ENCODE measurements around the gene PTPN6.

PTPN6 gene

DNA sequence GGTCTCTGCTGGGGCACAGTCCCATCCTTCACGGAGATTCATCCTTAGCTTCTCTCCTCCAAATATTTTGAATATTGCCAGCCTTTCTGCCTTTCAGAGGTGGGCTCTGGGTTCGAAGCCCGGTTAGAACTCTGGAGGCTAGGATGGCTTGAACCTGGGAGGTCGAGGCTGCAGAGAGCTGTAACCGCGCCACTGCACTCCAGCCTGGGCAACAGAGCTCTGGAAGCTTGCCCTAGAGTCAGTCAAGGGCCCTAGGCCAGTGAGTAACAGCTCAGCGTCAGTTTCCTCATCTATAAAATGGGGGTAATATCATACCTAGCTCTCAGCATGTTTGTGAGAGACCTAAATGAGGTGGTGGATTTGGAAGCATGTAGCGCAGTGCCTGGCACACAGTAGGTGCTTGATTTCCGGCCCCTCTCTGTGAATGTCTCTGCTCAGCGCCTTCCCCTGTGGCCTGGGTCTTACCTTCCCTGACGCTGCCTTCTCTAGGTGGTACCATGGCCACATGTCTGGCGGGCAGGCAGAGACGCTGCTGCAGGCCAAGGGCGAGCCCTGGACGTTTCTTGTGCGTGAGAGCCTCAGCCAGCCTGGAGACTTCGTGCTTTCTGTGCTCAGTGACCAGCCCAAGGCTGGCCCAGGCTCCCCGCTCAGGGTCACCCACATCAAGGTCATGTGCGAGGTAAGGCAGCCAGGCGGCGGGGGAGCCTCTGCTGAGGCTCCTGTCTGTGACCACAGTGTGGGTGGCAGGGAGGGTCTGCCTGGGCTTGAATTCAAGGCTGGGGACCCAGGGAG, 3.4 kb downstream of the PTPN6 start:
- in situ Hi-C loops (cut with MboI; ENCODE audit: low sequenced_read_pairs): no loop called here

DNA sequence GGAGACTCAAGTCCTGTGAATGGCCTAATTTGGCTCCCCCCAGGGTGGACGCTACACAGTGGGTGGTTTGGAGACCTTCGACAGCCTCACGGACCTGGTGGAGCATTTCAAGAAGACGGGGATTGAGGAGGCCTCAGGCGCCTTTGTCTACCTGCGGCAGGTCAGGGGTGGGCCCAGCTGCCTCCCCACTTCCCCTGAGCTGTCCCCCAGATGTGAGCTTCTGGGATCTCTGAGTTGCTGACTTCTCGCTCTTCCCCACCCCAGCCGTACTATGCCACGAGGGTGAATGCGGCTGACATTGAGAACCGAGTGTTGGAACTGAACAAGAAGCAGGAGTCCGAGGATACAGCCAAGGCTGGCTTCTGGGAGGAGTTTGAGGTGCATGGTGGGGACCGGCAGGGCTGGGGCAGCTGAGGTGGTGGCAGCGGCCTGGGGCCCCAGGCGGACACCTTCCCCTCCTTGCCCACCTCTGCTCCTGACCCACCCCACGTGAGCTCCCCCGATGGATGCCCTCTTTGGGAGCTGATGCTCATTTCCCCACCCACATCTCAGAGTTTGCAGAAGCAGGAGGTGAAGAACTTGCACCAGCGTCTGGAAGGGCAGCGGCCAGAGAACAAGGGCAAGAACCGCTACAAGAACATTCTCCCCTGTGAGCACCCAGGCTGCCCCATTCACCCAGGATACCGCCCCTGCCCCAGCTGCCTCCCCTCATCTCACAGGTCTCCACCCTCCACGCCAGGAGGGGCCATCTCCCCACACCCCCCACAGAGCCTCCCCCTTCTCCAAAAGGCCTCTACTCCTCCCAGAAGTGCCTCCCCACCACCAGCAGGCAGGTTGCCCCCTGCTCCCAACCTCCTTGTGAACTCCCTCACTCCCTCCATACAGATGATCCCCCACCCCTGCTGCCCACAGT, 4.2 kb downstream of the PTPN6 start:
- in situ Hi-C loops (cut with MboI; ENCODE audit: low sequenced_read_pairs): no loop called here

DNA sequence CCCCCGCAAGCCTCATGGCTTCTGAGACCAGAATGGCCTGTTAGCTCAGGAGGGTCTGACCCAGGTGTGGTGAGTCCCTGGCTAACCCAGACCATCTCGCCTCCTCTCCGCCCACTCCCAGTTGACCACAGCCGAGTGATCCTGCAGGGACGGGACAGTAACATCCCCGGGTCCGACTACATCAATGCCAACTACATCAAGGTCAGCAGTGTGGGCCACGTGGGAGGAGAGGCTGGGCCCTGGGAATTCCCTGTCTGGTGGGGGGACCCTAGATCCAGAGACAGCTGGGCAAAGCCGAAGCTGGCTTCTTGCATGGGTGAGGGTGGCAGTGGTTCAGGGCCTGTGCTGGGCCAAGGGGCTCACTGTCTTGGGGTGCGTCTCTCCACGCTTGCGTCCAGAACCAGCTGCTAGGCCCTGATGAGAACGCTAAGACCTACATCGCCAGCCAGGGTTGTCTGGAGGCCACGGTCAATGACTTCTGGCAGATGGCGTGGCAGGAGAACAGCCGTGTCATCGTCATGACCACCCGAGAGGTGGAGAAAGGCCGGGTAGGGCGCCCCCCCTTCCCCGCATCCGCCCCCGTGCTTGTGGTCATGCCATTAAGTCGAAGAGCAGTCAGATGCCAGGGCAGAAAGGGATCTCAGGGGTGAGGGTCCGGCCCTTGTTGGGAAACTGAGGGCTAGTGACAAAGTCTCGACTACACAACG, 5.0 kb downstream of the PTPN6 start:
- in situ Hi-C loops (cut with MboI; ENCODE audit: low sequenced_read_pairs): no loop called here

DNA sequence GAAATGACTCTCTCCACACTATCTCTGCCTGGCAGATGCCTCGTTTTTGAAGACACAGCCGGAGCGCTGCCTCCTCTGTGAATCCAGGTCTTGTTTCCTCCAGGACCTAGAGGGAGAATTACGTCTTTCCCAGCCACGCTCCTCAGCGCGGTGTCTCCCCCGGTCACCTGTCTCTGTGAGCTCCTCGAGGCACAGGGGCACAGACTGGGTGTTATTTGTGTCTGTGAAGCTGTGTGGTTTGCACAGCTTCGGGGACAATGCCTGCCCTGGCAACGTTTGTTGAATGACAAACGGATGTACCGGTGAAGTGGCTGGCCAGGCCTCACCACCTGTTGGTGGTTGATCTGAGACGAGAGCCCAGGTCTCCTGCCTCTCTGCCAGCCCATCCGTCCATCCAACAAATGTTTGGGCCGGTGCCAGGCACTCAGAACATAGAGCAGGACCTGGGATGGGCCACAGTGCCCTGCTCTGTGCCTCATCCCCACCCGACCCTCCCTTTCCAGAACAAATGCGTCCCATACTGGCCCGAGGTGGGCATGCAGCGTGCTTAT, 6.1 kb downstream of the PTPN6 start:
- in situ Hi-C loops (cut with MboI; ENCODE audit: low sequenced_read_pairs): no loop called here

DNA sequence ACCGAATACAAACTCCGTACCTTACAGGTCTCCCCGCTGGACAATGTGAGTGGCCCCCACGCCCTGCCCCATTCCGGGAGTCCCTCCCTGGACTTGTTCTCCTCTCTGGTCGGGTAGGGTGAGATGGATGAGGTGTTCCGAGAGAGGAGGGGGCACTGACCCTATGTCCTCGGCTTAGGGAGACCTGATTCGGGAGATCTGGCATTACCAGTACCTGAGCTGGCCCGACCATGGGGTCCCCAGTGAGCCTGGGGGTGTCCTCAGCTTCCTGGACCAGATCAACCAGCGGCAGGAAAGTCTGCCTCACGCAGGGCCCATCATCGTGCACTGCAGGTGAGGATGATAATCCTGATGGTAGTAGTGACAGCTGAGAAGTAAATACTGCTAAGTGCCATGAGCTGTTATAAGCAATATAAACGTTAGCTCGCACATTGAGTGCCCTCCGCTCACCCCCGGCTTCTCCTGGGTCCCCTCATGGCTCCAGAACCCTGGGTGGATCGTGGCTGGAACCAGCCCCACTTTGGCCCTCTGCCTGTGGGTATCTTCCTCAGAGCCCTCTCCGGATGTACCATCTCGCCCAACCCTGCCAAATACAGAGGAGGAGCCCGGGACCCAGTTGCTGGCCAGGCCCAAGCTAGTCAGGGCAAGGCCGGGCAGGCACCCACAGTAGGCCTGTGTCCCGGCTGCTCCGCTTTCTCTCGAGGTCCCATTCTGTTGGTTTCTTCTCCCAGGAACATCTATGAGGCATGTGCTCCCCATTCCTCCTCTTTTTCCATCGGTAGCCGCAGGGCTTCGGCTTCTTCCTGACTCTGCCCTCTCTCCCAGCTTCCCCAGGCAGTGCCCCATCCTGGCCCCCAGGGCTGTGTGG, 6.8 kb downstream of the PTPN6 start:
- in situ Hi-C loops (cut with MboI; ENCODE audit: low sequenced_read_pairs): no loop called here

DNA sequence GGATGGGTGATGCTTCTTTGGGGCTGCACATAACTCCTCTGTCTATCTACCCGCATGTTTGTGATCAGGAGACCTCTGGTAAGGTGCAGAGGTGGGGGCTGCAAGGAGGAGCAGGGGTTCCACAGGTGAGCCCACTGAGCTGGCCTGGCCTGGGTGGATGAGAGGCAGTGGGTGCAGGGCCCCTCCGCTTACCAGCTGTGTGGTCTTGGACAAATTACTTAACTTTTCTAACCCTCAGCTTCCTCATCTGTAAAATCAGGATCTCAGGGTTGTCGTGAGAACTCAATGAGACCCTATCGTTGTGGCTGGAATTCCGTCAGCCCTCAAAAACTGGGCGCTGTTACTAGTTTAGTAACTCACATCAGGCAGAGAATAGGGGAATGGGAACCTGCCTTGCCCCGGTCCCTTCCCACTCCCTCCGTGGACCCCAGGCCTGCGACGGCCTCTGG, 7.5 kb downstream of the PTPN6 start:
- in situ Hi-C loops (cut with MboI; ENCODE audit: low sequenced_read_pairs): no loop called here

DNA sequence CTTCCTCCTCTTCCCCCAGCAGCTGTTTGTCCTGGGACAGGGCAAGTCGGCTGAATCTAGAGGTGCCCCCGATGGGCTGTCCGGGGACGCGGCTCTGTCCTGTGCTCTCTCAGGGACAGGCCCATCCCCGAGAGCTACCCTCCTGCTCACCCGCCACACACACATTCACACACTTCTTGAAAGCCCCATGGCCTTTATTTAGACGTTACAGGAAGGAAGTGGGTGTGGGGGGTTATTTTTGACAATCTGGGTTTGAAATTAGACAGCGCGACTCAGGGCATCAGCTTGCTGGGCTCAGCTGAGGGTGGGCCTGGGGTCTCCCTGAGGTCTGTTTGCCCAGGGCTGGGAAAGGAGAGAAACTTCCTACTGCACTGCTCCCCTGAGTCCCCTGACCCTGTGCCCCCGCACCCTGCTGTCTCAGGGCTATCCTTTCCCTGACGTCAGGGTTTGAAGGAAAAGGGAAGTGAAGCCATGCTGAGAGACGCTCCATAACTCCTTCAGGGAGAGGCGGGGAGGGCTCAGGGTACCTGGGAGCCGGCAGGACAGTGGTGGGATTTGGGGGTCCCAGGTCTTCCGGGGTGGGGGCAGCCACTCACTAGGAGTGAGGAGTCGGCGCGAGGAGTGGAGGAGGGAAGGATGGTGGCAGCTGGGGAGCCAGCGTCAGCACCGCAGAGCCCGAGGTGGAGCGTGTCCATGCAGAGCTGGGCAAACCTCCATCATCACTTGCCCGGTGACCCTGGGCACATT, 8.1 kb downstream of the PTPN6 start:
- in situ Hi-C loops (cut with MboI; ENCODE audit: low sequenced_read_pairs): no loop called here

DNA sequence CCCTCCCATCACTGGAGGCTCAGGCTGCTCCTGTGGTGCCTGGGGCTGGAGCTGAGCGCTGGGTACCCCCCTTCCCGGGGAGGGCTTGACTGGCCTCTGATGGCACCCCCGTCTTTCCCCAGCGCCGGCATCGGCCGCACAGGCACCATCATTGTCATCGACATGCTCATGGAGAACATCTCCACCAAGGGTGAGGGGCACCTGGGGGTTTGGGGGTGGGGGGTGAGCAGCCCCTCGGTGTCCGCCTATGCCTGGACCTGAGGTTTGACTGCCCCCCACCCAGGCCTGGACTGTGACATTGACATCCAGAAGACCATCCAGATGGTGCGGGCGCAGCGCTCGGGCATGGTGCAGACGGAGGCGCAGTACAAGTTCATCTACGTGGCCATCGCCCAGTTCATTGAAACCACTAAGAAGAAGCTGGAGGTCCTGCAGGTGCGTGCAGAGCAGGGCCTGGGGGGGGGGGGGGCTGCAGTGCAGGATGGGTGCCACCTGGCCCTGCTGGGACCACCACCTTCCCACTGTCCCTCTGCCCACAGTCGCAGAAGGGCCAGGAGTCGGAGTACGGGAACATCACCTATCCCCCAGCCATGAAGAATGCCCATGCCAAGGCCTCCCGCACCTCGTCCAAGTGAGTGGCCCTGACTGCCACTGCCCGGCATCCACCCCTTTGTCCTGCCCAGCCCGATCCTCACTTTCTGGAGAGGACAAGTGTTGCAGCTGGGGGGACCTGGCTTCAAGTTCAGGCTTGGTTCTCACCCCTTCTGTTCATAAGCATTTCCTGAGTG, 8.8 kb downstream of the PTPN6 start:
- in situ Hi-C loops (cut with MboI; ENCODE audit: low sequenced_read_pairs): no loop called here

DNA sequence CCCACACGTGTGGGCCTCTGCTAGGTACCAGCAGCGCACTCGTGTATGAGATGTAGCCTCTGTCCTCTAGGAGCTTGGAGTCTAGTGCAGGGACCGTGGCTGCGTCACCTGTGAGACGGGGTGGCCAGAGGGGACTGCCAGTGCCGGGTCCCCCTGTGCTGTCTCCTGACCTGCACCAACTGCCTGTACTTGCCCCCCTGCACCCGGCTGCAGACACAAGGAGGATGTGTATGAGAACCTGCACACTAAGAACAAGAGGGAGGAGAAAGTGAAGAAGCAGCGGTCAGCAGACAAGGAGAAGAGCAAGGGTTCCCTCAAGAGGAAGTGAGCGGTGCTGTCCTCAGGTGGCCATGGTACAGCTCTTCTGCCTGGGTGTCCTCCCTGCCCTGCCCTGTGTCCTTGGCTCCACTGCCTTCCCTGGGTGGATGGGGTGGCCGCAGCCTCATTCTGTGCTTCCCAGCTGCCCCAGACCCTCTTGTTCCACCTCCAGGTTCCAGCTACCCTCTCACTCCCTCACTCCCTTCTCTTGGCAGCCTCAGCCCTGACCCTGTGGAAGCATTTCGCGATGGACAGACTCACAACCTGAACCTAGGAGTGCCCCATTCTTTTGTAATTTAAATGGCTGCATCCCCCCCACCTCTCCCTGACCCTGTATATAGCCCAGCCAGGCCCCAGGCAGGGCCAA, 9.6 kb downstream of the PTPN6 start:
- in situ Hi-C loops (cut with MboI; ENCODE audit: low sequenced_read_pairs): no loop called here

DNA sequence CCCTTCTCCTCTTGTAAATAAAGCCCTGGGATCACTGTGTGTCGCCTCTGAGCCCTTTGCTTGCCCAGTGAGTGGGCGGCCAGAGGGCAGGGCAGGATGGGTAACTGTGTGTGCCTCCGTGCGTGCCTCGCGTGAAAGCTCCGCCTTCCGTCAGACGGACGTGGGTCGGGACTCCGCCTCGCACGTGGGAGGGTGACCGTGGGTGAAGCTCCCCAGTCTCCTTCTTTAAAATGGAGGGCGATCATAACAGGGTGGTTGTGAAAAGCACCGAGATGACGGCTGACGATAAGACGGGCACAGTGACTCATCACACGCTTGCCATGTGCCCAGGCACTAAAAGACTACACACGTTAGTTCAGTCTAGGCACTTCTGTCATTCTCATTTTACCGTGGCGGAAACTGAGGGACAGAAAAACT, 10.1 kb downstream of the PTPN6 start:
- in situ Hi-C loops (cut with MboI; ENCODE audit: low sequenced_read_pairs): no loop called here

DNA sequence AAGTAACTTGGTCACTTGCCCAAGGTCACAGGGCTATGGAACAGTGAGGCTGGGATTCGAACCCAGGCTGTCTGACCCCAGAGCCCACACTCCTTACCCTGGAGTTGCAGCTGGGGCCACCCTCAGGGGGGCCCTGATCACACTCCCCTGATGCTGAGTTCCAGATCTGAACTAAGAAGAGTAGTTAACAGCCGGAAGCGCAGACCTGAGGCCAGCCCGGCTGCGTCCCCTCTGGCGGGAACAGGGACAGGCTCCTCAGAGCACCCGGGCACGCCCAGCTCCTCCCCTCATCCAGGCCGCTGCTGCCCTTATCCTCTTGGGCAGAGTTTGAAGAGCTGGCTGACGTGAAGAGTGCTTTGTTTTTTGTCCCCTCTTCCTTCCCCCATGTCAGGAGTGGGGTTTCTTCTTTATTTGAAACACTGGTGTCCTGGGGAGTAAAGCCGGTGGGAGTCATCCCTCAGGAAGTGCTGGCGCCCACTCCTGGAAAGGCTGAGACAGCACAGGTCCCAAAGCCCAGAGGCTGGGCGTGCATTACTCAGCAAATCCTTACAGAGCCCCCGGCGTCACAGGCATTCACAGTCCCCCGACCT, 10.6 kb downstream of the PTPN6 start:
- in situ Hi-C loops (cut with MboI; ENCODE audit: low sequenced_read_pairs): no loop called here

DNA sequence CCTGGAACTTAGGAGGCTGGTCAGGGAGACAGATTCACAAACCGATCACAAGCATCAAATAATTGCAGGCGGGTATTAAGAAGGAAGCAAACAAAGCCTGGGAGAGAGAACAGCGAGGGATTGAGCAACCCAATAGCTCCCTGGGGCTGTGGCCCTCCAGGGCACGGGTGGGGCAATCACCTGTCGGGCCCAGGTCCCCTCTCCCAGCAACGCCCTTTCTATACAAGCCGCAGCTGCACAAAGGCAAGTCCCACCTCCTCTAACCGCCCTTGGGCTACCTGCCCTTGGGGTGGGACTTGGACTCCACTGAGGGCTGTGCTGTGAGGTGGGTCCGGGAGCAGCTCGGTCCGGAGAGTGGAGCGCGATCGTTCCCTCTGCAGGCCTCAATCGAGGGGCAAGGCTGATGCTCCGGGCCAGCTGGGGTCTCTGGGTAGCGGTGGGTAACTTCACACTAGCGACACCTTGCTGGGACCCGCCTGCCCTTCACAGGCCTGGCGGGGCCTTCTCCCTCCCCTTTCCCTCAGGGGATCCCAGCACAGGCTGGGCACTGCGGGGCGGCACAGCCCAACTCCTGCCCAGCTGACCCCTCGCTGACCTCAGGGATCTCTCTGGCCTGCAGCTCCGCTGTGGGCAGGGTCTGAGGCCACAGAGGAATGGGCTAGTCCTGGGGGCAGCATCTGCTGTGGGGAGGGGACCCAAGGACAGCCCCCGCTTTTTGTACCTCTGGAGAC, 11.3 kb downstream of the PTPN6 start:
- in situ Hi-C loops (cut with MboI; ENCODE audit: low sequenced_read_pairs): no loop called here

DNA sequence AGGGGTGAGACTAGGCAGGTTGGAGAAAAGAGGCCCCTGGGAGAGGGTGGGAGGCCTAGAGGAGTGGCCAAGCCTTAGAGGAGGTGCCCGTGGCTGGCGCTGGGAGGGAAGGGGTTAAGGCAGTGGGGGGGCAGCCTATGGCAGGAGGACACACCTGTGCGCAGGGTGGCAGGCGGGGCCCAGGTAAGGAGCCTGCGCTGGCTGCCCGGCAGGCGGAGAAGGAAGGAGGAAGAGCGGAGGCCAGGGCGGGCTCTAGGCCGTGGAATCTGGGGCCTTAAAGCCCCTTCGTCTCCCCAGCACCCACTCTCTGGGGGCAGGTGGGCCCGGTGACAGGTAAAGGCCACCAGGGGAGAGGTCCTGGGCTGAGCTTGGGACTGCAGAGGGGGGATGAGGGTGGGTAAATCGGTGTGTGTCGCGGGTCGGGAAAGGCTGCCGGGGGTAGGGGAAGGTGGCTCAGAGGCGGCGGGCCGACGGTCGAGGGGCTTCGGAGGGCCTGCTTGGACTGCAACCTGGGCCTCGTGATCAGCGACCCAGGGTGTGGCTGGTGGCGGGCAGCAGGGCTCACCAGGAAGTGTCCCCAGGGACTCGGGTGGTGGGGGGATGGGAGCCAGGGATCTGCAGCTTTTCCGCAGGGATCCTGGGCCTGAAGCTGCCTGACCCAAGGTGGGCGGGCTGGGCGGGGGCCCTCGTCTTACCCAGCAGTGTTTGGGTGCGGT, 12.0 kb downstream of the PTPN6 start:
- in situ Hi-C loops (cut with MboI; ENCODE audit: low sequenced_read_pairs): no loop called here

DNA sequence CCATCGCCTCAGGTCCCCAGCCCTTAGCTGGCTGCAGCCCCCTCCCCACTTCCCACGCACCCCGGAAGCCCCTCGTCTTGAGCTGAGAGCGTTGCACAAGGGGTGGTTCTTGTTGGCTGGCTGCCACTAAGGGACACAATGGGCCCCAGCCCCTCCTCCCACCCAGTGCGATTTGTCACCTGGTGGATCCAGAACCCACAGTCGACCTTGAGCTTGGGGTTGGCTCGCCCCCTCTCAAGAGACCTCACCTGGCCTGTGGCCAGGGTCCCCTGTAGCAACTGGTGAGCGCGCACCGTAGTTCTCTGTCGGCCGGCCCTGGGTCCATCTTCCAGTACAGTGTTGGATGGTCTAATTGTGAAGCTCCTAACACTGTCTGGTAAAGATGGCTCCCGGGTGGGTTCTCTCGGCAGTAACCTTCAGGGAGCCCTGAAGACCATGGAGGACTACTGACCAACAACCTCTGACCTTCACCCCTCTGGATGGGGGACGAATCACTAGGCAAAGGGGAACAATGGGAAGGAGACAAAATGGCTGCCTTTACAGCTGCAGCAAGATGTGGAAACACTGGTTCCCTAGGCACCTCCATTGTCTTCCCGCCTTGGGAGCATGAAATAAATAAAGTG, 12.7 kb downstream of the PTPN6 start:
- in situ Hi-C loops (cut with MboI; ENCODE audit: low sequenced_read_pairs): no loop called here

DNA sequence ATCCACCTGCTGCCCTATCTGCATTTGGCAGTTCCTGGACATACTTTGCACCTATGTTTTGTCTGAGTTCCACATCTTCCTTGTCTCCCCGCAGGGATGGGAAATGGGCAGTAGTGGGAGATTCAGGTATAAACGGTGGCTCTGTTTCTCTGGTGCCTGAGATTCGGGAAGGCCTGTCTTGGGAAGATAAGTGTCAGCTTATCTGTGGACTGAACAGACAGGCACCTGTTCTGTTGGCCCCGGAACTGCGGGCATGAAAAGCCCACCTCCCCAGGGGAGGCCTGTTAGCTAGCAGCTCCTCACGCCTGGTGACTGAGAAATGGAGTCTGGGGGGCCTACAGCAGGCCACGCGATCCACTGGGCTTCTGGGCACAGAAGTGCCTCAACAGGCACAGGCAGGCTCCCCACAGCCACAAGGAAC, 13.5 kb downstream of the PTPN6 start:
- in situ Hi-C loops (cut with MboI; ENCODE audit: low sequenced_read_pairs): no loop called here

Data from HL-60/S4 treated with retinoic acid at 250 ng/mL for 4 days and 3 days (cell line).